SK-N-MC (cell line): ENCODE results near the gene SYTL3.
"Not testable (repeated sequence)": the region's sequence is repeated elsewhere in the genome, so short reads cannot be mapped to it uniquely, and the experiment has no call there.

Source experiments
- DNase-seq: peaks from one replicate; pipeline ENCODE4 v3.0.0-alpha.2; 2011; ENCODE audit warnings: low read depth, low spot score
- H3K27ac ChIP-seq: fragments of 200-600 bp; sonication (generic); 2 replicates; pipeline ENCODE4 v1.5.1; 2016; ENCODE audit warnings: mixed run types
- H3K36me3 ChIP-seq: fragments of 200-600 bp; sonication (generic); 2 replicates; pipeline ENCODE4 v1.6.1; 2017; ENCODE audit warnings: antibody characterized with exemption, low read length, mixed read lengths; ENCODE audit not compliant: insufficient read depth
- H3K4me3 ChIP-seq: fragments of 200-600 bp; sonication (generic); 2 replicates; pipeline ENCODE4 v1.5.1; 2016
- H3K9ac ChIP-seq: fragments of 200-600 bp; sonication (generic); 2 replicates; pipeline ENCODE4 v1.8.0; 2017; ENCODE audit warnings: mixed run types, mixed read lengths; ENCODE audit not compliant: insufficient read length
- H3K9me3 ChIP-seq: fragments of 200-600 bp; sonication (generic); 2 replicates; pipeline ENCODE4 v1.6.1; 2017; ENCODE audit warnings: low read depth, mild to moderate bottlenecking, antibody characterized with exemption, low read length, moderate library complexity, mixed read lengths
- EZH2 ChIP-seq: fragments of 200-600 bp; sonication (generic); IDR thresholded peaks from one replicate; pipeline ENCODE4 v1.6.1; 2017; ENCODE audit warnings: antibody characterized with exemption
- FOXP2 ChIP-seq: optimal IDR thresholded peaks from 2 replicates; pipeline ENCODE3; 2011; ENCODE audit warnings: mild to moderate bottlenecking, moderate library complexity; ENCODE audit not compliant: insufficient read depth; ENCODE audit errors: extremely low read length, control extremely low read depth
- POLR2AphosphoS5 ChIP-seq: IDR thresholded peaks from 2 replicates; pipeline ENCODE4 v1.6.1; 2012; ENCODE audit warnings: mild to moderate bottlenecking, low read depth, low read length, borderline replicate concordance

SYTL3 gene

DNA sequence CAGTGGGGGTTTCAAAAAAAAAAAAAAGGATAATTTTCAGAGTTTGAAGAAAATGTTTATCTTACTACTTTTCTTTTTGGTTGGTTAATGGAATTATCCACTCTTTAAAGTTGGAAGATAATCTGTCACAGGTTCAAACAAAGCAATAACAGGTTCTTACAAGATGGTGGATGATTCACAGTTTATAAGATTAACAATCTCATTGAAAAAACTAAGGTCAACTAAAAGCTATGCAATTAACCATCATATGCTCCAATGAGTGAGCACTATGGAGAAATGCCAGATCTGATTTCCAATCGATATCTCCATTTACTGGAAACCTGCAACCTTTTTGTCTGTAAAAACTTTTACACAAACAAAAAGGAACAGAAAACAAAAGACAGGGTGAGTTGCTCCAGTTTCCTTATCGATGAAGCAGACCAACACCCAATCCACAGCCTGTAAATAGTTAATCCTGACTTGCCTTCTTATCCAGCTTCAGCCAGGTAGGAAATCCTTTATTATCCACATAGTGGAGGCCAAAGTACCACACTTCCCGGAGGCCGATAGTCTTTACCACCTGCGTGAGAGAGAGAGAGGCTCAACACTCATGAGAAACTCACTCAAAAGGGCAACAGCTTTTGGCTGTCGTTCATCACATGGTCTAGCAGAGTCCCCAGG lies 136.9 kb downstream of the SYTL3 start:
- H3K36me3 ChIP-seq: peaks cover 68% of the 10 kb centered on the region

DNA sequence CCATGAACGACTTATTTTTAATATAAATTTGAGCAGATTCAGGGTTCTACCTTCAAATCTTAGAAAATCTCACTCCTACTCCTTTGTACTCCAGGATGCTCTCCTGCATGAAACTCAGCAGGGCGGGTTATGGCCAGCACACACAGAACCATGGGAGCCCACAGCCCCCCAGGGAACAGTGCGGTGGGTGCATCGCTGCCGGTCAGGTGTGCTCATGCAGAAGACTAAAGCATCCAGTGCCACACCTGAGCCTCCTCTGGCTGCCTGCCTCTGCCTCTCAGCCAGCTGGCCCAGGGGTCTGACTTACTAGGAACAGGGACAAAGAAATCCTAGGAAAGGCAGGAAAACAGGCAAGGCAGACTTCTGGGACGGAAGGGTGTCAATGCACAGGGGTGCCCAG lies 137.5 kb downstream of the SYTL3 start:
- Histone ChIP-seq H3K4me3 (no peak overlapping the region), H3K27ac (no peak overlapping the region), H3K36me3 (peaks cover 62% of the 10 kb centered on the region), H3K9me3 (no peaks in the 10 kb centered on the region), H3K9ac (no peak overlapping the region)
- no peak for DNase-seq
- no peak for TF ChIP-seq EZH2
- TF ChIP-seq POLR2AphosphoS5: no peak
- no peak for TF ChIP-seq FOXP2

More for the DNA sequence above, 136.9 kb downstream of the SYTL3 start:
- H3K27ac ChIP-seq: no peak overlapping the region
- H3K9ac ChIP-seq: no peak overlapping the region
- no peaks in the 10 kb centered on the region for H3K9me3 ChIP-seq
- DNase-seq: no peak
- H3K4me3 ChIP-seq: no peak overlapping the region
- TF ChIP-seq FOXP2 (no peak), EZH2 (no peak), POLR2AphosphoS5 (no peak)

- no peak for DNase-seq
- Histone ChIP-seq H3K4me3 (no peak overlapping the region), H3K27ac (no peak overlapping the region), H3K9ac (no peak overlapping the region), H3K9me3 (no peaks in the 10 kb centered on the region), H3K36me3 (peaks cover 43% of the 10 kb centered on the region)
- TF ChIP-seq FOXP2: no peak
- TF ChIP-seq POLR2AphosphoS5: no peak
- no peak for TF ChIP-seq EZH2
Observed at GRCh38 chr6:158789115-158789917, 139.5 kb downstream of the SYTL3 start.

DNA sequence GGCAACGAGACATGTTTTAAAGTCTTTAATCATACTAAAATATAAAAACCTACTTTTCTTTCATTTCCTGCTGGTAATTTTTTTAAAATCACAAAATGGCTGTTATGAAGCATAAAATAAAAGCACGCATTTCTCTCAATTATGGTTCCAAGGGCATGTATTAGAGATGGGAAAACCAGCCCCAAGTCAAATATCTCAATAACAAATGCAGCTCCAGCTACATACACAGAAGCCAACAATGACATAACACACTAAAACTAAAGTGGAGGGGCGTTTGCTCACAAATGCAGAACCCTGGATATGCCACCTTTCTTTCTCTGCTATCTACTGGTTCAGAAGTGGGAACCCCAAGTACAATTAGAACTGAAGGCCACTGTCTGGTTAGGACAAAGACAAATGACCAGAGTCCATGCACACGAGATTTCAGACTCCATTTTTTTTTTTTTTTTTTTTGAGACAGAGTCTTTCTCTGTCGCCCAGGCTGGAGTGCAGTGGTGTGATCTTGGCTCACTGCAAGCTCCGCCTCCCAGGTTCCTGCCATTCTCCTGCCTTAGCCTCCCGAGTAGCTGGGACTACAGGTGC lies 141.5 kb downstream of the SYTL3 start:
- H3K9ac ChIP-seq: no peak overlapping the region
- DNase-seq: no peak
- TF ChIP-seq EZH2 (no peak), POLR2AphosphoS5 (no peak), FOXP2 (no peak)

GRCh38 chr6:158792505-158792904 lies 142.7 kb downstream of the SYTL3 start:
- H3K4me3 ChIP-seq, H3K27ac ChIP-seq: not testable (repeated sequence)
- peaks cover 13% of the 10 kb centered on the region for H3K36me3 ChIP-seq

More for the DNA sequence above, 141.5 kb downstream of the SYTL3 start:
- H3K4me3 ChIP-seq: no peak overlapping the region
- H3K27ac ChIP-seq: no peak overlapping the region; the same call in 1 of the 2 replicates
- peaks cover 24% of the 10 kb centered on the region for H3K36me3 ChIP-seq
- no peaks in the 10 kb centered on the region for H3K9me3 ChIP-seq

GRCh38 chr6:158793432-158793831 lies 143.6 kb downstream of the SYTL3 start:
- Histone ChIP-seq H3K9ac (no peak overlapping the region), H3K9me3 (no peaks in the 10 kb centered on the region), H3K36me3 (peaks cover 7% of the 10 kb centered on the region), H3K4me3 (no peak overlapping the region), H3K27ac (no peak overlapping the region)
- no peak for DNase-seq
- TF ChIP-seq EZH2 (no peak), FOXP2 (no peak), POLR2AphosphoS5 (no peak)

More at GRCh38 chr6:158792505-158792904, 142.7 kb downstream of the SYTL3 start:
- not testable (repeated sequence) for H3K9me3 ChIP-seq, H3K9ac ChIP-seq, DNase-seq

- Histone ChIP-seq H3K36me3 (no peaks in the 10 kb centered on the region), H3K27ac (no peak overlapping the region), H3K9ac (no peak overlapping the region), H3K4me3 (no peak overlapping the region), H3K9me3 (no peaks in the 10 kb centered on the region)
- TF ChIP-seq EZH2 (no peak), POLR2AphosphoS5 (no peak), FOXP2 (no peak)
- DNase-seq: no peak
Observed at GRCh38 chr6:158795516-158795915, 145.7 kb downstream of the SYTL3 start.

- Histone ChIP-seq H3K9me3 (no peaks in the 10 kb centered on the region), H3K9ac (no peak overlapping the region), H3K4me3 (no peak overlapping the region), H3K27ac (no peak overlapping the region), H3K36me3 (no peaks in the 10 kb centered on the region)
- TF ChIP-seq EZH2 (no peak), FOXP2 (no peak), POLR2AphosphoS5 (no peak)
- DNase-seq: no peak
Observed at GRCh38 chr6:158796353-158796752, 146.5 kb downstream of the SYTL3 start.
